Measurements from ENCODE around the gene RNF152.

The RNF152 gene

DNA sequence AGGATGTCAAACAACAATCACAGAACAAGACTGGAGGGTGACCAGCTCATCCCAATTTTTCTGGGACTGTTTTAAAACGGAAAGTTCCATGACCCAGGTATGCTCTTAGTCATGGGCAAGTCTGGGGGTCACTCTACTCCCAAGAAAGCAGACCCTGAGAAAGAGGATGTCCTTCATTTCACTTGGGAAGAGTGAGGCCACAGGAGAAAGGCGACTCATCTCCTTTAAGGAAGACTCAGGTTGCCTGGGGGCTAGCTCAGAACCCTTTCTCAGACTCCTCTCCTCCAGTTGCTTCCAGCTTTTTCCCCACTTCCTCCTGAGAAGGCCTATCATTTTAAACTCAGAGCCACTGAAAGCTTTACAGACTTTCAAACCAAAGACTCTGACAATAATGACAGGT lies 9.3 kb downstream of the RNF152 start:
- Histone ChIP-seq H3K9me3 (ENCODE audit: control insufficient read depth, insufficient read depth, low read depth, low read length) (no peaks in the 10 kb centered on the region), H3K4me1 (ENCODE audit: control insufficient read depth, insufficient read depth, low read length) (no peaks in the 10 kb centered on the region), H3K36me3 (ENCODE audit: control insufficient read depth in 2 of 2, insufficient read depth in 1 of 2, low read length in 2 of 2) (peaks cover 0 to 6% of the 10 kb centered on the region in 2 experiments; a peak in 1 of 3 replicates), H3K4me3 (ENCODE audit: low read depth, low read length) (no peak overlapping the region), H3K27ac (ENCODE audit: extremely low read depth, low read depth, low read length) (no peak overlapping the region)
- no peak for TF ChIP-seq ZNF837 (tag by site-specific recombination; IDR thresholded peaks at IDR 0.05)
- TF ChIP-seq, protein P1, sequence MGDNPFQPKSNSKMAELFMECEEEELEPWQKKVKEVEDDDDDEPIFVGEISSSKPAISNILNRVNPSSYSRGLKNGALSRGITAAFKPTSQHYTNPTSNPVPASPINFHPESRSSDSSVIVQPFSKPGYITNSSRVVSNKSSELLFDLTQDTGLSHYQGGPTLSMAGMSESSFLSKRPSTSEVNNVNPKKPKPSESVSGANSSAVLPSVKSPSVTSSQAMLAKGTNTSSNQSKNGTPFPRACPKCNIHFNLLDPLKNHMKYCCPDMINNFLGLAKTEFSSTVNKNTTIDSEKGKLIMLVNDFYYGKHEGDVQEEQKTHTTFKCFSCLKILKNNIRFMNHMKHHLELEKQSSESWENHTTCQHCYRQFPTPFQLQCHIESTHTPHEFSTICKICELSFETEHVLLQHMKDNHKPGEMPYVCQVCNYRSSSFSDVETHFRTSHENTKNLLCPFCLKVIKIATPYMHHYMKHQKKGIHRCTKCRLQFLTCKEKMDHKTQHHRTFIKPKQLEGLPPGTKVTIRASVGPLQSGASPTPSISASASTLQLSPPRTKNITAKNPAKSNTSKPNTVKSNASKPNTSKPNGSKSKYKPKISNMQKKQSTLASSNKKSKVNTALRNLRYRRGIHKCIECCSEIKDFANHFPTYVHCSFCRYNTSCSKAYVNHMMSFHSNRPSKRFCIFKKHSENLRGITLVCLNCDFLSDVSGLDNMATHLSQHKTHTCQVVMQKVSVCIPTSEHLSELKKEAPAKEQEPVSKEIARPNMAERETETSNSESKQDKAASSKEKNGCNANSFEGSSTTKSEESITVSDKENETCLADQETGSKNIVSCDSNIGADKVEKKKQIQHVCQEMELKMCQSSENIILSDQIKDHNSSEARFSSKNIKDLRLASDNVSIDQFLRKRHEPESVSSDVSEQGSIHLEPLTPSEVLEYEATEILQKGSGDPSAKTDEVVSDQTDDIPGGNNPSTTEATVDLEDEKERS (tag by site-specific recombination; IDR thresholded peaks at IDR 0.05) = no peak
- ChIA-PET CTCF (interaction anchor here (0.7 to 1.1 kb wide), 4 partner anchors 10 to 566 kb away, joined by 3 read pairs; no protein-coding TSS in a partner anchor), POLR2A (interaction anchor here (0.5 to 0.8 kb wide), 3 partner anchors 8 to 903 kb away, joined by 3 to 5 read pairs (median 3); no protein-coding TSS in a partner anchor)

DNA sequence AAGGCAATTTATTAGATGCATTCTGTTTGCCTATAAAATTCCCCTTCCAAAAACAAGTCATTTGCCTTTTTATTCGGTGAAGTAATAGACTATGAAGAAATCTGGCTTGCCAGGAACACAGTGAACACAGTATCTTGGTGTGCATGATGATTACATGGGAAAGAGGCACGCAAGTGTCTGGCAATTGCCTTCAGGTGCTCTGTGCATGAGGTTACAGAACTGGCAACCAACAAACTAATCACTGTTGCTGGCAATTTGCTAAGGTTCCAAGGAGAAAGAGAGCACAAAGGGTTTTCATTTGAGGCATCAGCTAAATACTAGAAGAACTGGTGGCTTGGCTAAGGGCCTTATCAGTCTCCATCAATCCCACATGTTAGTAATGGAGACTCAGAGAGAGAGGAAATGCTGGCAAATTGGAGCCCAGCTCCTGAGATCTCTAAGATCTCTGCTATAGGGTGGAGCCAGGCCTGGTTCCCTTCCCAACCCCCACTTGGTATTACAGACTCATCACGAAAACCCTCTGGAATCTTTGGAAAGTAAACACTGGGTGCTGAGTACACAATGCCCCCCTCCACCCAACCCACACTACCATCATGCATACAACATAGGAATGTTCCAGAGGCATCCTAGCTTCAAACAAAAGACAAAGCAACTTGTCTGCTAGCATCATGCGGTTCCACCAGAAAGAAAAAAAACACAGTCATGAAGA lies 10.4 kb downstream of the RNF152 start:
- H3K36me3 ChIP-seq (ENCODE audit: control insufficient read depth in 2 of 2, insufficient read depth in 1 of 2, low read length in 2 of 2) = no peaks in the 10 kb centered on the region
- TF ChIP-seq ZNF560 (tag by site-specific recombination; IDR thresholded peaks at IDR 0.05; ENCODE audit: borderline replicate concordance) (no peak), ZNF521 (tag by site-specific recombination; IDR thresholded peaks at IDR 0.05) (no peak), ZNF514 (tag by site-specific recombination; IDR thresholded peaks at IDR 0.05) (no peak), ZNF266 (tag by site-specific recombination; IDR thresholded peaks at IDR 0.05; ENCODE audit: low read depth) (no peak), ZNF335 (tag by site-specific recombination; conservative IDR thresholded peaks at IDR 0.05) (no peak), ZNF791 (tag by site-specific recombination; IDR thresholded peaks at IDR 0.05) (no peak), KLF9 (tag by site-specific recombination; IDR thresholded peaks at IDR 0.05; ENCODE audit: low read depth) (no peak), ZNF214 (tag by site-specific recombination; IDR thresholded peaks at IDR 0.05; ENCODE audit: borderline replicate concordance) (no peak), ZBTB20 (tag by site-specific recombination; IDR thresholded peaks at IDR 0.05) (no peak)
- TF ChIP-seq, protein P2, sequence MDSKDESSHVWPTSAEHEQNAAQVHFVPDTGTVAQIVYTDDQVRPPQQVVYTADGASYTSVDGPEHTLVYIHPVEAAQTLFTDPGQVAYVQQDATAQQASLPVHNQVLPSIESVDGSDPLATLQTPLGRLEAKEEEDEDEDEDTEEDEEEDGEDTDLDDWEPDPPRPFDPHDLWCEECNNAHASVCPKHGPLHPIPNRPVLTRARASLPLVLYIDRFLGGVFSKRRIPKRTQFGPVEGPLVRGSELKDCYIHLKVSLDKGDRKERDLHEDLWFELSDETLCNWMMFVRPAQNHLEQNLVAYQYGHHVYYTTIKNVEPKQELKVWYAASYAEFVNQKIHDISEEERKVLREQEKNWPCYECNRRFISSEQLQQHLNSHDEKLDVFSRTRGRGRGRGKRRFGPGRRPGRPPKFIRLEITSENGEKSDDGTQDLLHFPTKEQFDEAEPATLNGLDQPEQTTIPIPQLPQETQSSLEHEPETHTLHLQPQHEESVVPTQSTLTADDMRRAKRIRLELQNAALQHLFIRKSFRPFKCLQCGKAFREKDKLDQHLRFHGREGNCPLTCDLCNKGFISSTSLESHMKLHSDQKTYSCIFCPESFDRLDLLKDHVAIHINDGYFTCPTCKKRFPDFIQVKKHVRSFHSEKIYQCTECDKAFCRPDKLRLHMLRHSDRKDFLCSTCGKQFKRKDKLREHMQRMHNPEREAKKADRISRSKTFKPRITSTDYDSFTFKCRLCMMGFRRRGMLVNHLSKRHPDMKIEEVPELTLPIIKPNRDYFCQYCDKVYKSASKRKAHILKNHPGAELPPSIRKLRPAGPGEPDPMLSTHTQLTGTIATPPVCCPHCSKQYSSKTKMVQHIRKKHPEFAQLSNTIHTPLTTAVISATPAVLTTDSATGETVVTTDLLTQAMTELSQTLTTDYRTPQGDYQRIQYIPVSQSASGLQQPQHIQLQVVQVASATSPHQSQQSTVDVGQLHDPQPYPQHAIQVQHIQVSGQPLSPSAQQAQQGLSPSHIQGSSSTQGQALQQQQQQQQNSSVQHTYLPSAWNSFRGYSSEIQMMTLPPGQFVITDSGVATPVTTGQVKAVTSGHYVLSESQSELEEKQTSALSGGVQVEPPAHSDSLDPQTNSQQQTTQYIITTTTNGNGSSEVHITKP (tag by site-specific recombination; IDR thresholded peaks at IDR 0.05) = no peak
- POLR2A ChIA-PET = no interaction called here
- CTCF ChIA-PET = interaction anchor here (0.6 kb wide), 1 partner anchor 17 kb away, joined by 4 read pairs; no protein-coding TSS in a partner anchor
- no peak overlapping the region for H3K27ac ChIP-seq (ENCODE audit: extremely low read depth, low read depth, low read length)
- no peak overlapping the region for H3K4me3 ChIP-seq (ENCODE audit: low read depth, low read length)
- H3K4me1 ChIP-seq (ENCODE audit: control insufficient read depth, insufficient read depth, low read length) = no peaks in the 10 kb centered on the region
- no peaks in the 10 kb centered on the region for H3K9me3 ChIP-seq (ENCODE audit: control insufficient read depth, insufficient read depth, low read depth, low read length)

DNA sequence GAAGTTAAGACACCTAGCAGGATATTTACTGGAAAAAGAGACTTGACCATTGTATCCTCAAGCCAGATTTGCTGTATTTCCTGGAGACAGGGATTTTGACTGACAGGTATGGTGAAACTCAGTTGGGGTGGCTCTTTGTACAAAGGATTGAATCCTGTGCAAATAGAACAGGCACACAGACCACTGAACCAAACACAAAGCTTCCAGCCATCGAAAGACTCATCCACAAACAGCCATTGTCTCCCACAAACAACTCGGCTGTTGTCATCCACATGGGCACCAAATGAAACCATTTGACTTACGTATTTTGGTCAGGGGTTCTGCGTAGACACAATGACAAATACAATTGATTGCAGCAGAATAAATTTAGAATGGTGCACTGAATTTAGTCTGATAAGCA lies 15.9 kb downstream of the RNF152 start:
- Histone ChIP-seq H3K27ac (ENCODE audit: extremely low read depth, low read depth, low read length) (no peak overlapping the region), H3K4me1 (ENCODE audit: control insufficient read depth, insufficient read depth, low read length) (no peaks in the 10 kb centered on the region), H3K36me3 (ENCODE audit: control insufficient read depth in 2 of 2, insufficient read depth in 1 of 2, low read length in 2 of 2) (no peaks in the 10 kb centered on the region), H3K9me3 (ENCODE audit: control insufficient read depth, insufficient read depth, low read depth, low read length) (no peaks in the 10 kb centered on the region), H3K4me3 (ENCODE audit: low read depth, low read length) (no peak overlapping the region)
- POLR2A ChIA-PET = no interaction called here
- CTCF ChIA-PET = no interaction called here
- TF ChIP-seq, protein P3, sequence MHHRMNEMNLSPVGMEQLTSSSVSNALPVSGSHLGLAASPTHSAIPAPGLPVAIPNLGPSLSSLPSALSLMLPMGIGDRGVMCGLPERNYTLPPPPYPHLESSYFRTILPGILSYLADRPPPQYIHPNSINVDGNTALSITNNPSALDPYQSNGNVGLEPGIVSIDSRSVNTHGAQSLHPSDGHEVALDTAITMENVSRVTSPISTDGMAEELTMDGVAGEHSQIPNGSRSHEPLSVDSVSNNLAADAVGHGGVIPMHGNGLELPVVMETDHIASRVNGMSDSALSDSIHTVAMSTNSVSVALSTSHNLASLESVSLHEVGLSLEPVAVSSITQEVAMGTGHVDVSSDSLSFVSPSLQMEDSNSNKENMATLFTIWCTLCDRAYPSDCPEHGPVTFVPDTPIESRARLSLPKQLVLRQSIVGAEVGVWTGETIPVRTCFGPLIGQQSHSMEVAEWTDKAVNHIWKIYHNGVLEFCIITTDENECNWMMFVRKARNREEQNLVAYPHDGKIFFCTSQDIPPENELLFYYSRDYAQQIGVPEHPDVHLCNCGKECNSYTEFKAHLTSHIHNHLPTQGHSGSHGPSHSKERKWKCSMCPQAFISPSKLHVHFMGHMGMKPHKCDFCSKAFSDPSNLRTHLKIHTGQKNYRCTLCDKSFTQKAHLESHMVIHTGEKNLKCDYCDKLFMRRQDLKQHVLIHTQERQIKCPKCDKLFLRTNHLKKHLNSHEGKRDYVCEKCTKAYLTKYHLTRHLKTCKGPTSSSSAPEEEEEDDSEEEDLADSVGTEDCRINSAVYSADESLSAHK (tag by site-specific recombination; IDR thresholded peaks at IDR 0.05) = no peak

All from HEK293 (cell line).